Activated naive CD4-positive, alpha-beta T cell treated with anti-CD3 and anti-CD28 coated beads for 36 hours (primary cell): ENCODE data around the gene RASA3. TPM values are rescaled to one million over a fixed set of nuclear protein-coding genes. Genes with fewer than 3 reads are reported as not detected.
"Not testable (repeated sequence)": the region's sequence is repeated elsewhere in the genome, so short reads cannot be mapped to it uniquely, and the experiment has no call there.

Experiments used
- CTCF ChIA-PET: fragments of 350-600 bp; sonication (Branson Sonifier 250); formaldehyde crosslinking; loops from one replicate; lab custom pipeline; 2021; ENCODE audit warnings: antibody characterized with exemption; lab: Charles Lee
- DNase-seq: peaks from one replicate; pipeline ENCODE4 v3.0.0-alpha.2; 2020
- H3K27ac Mint-ChIP-seq: one replicate; pipeline ENCODE4 v1.8.0; 2021; ENCODE audit warnings: mild to moderate bottlenecking, mixed read lengths
- H3K27me3 Mint-ChIP-seq: one replicate; pipeline ENCODE4 v1.8.0; 2021; ENCODE audit warnings: low read depth, mixed read lengths
- H3K36me3 Mint-ChIP-seq: one replicate; pipeline ENCODE4 v1.8.0; 2021; ENCODE audit warnings: low read depth, mixed read lengths
- H3K4me1 Mint-ChIP-seq: one replicate; pipeline ENCODE4 v1.8.0; 2021; ENCODE audit warnings: low read depth, mixed read lengths
- H3K4me3 Mint-ChIP-seq: one replicate; pipeline ENCODE4 v1.8.0; 2021; ENCODE audit warnings: mild to moderate bottlenecking, moderate library complexity, mixed read lengths
- H3K9me3 Mint-ChIP-seq: one replicate; pipeline ENCODE4 v1.8.0; 2021; ENCODE audit warnings: mixed read lengths
- intact Hi-C: fragments of 100-400 bp; cut with micrococcal nuclease; formaldehyde crosslinking; loops from one replicate; pipeline ENCODE4 v1.15.1; 2023
- total RNA-seq, 2 experiments: library from RNA; stranded (reverse); gene quantifications; one replicate each; pipeline ENCODE4 v1.2.3, GENCODE V29; 2021

RASA3 gene
- total RNA-seq, 2 experiments from 2014 or later = 48.3 to 48.8 TPM

- intact Hi-C loops = no loop called here
- Mint-ChIP-seq H3K4me3 (no peak overlapping the region), H3K36me3 (peaks cover 17% of the 10 kb centered on the region), H3K27me3 (no peaks in the 10 kb centered on the region), H3K27ac (no peak overlapping the region), H3K9me3 (peaks cover 3% of the 10 kb centered on the region), H3K4me1 (peaks cover 76% of the 10 kb centered on the region)
- DNase-seq = no peak
- CTCF ChIA-PET = no interaction called here
Measured at GRCh38 chr13:114107686-114108081, 24.7 kb downstream of the RASA3 start.

GRCh38 chr13:114106991-114107685 lies 25.3 kb downstream of the RASA3 start:
- Mint-ChIP-seq H3K4me3 (no peak overlapping the region), H3K27me3 (no peaks in the 10 kb centered on the region), H3K9me3 (peaks cover 3% of the 10 kb centered on the region), H3K4me1 (peaks cover 74% of the 10 kb centered on the region), H3K27ac (no peak overlapping the region), H3K36me3 (peaks cover 17% of the 10 kb centered on the region)
- intact Hi-C loops = no loop called here
- no peak for DNase-seq
- CTCF ChIA-PET = no interaction called here

GRCh38 chr13:114106526-114106925 lies 25.9 kb downstream of the RASA3 start:
- peaks cover 3% of the 10 kb centered on the region for H3K9me3 Mint-ChIP-seq
- no peak overlapping the region for H3K4me3 Mint-ChIP-seq
- H3K4me1 Mint-ChIP-seq = peaks cover 73% of the 10 kb centered on the region
- H3K27ac Mint-ChIP-seq = no peak overlapping the region
- intact Hi-C loops = no loop called here
- DNase-seq = no peak
- H3K27me3 Mint-ChIP-seq = no peaks in the 10 kb centered on the region
- CTCF ChIA-PET = no interaction called here
- H3K36me3 Mint-ChIP-seq = peaks cover 17% of the 10 kb centered on the region

GRCh38 chr13:114105521-114106225 lies 26.8 kb downstream of the RASA3 start:
- peaks cover 3% of the 10 kb centered on the region for H3K9me3 Mint-ChIP-seq
- CTCF ChIA-PET = no interaction called here

GRCh38 chr13:114104655-114105520 lies 27.5 kb downstream of the RASA3 start:
- Mint-ChIP-seq H3K27ac (peak overlapping the region; percentile 73), H3K4me3 (no peak overlapping the region), H3K27me3 (no peaks in the 10 kb centered on the region), H3K4me1 (peaks cover 76% of the 10 kb centered on the region), H3K36me3 (peaks cover 13% of the 10 kb centered on the region), H3K9me3 (peaks cover 3% of the 10 kb centered on the region)
- CTCF ChIA-PET = no interaction called here
- intact Hi-C loops = no loop called here
- DNase-seq = no peak

More at GRCh38 chr13:114105521-114106225, 26.8 kb downstream of the RASA3 start:
- H3K36me3 Mint-ChIP-seq = peaks cover 17% of the 10 kb centered on the region
- H3K4me1 Mint-ChIP-seq = peaks cover 78% of the 10 kb centered on the region
- peak overlapping the region; percentile 75 for H3K27ac Mint-ChIP-seq
- H3K4me3 Mint-ChIP-seq = no peak overlapping the region
- H3K27me3 Mint-ChIP-seq = no peaks in the 10 kb centered on the region
- intact Hi-C loops = no loop called here
- DNase-seq = no peak

GRCh38 chr13:114103801-114104654 lies 28.4 kb downstream of the RASA3 start:
- Mint-ChIP-seq H3K4me1 (peaks cover 69% of the 10 kb centered on the region), H3K4me3 (no peak overlapping the region), H3K27me3 (no peaks in the 10 kb centered on the region), H3K27ac (peak overlapping the region; percentile 44), H3K36me3 (peaks cover 13% of the 10 kb centered on the region), H3K9me3 (peaks cover 3% of the 10 kb centered on the region)
- intact Hi-C loops = no loop called here
- CTCF ChIA-PET = no interaction called here
- no peak for DNase-seq

GRCh38 chr13:114103289-114103621 lies 29.2 kb downstream of the RASA3 start:
- DNase-seq, CTCF ChIA-PET, H3K27ac Mint-ChIP-seq, H3K9me3 Mint-ChIP-seq, H3K27me3 Mint-ChIP-seq, H3K4me3 Mint-ChIP-seq, intact Hi-C loops, H3K36me3 Mint-ChIP-seq: not testable (repeated sequence)
- H3K4me1 Mint-ChIP-seq = peaks cover 65% of the 10 kb centered on the region

- Mint-ChIP-seq H3K36me3 (peaks cover 7% of the 10 kb centered on the region), H3K4me3 (no peak overlapping the region), H3K27me3 (no peaks in the 10 kb centered on the region), H3K27ac (no peak overlapping the region), H3K4me1 (peaks cover 64% of the 10 kb centered on the region), H3K9me3 (peaks cover 3% of the 10 kb centered on the region)
- DNase-seq = no peak
- CTCF ChIA-PET = no interaction called here
- intact Hi-C loops = no loop called here
Measured at GRCh38 chr13:114102521-114103288, 29.7 kb downstream of the RASA3 start.

GRCh38 chr13:114102131-114102520 lies 30.3 kb downstream of the RASA3 start:
- Mint-ChIP-seq H3K9me3 (peaks cover 3% of the 10 kb centered on the region), H3K27me3 (no peaks in the 10 kb centered on the region), H3K36me3 (peaks cover 12% of the 10 kb centered on the region), H3K4me3 (no peak overlapping the region), H3K27ac (no peak overlapping the region), H3K4me1 (peaks cover 65% of the 10 kb centered on the region)
- CTCF ChIA-PET = no interaction called here
- DNase-seq = no peak
- intact Hi-C loops = no loop called here

- CTCF ChIA-PET = no interaction called here
- Mint-ChIP-seq H3K4me3 (no peak overlapping the region), H3K9me3 (peaks cover 3% of the 10 kb centered on the region), H3K27ac (no peak overlapping the region), H3K36me3 (peaks cover 17% of the 10 kb centered on the region), H3K27me3 (no peaks in the 10 kb centered on the region), H3K4me1 (peaks cover 65% of the 10 kb centered on the region)
- no peak for DNase-seq
- intact Hi-C loops = no loop called here
Measured at GRCh38 chr13:114101358-114102130, 30.9 kb downstream of the RASA3 start.
